GM21381 (cell line): Measurements from ENCODE around the gene LRFN4.
A peak's percentile ranks its signal among the peaks of the same experiment; 100 is the strongest.

ENCODE experiments used
- ATAC-seq: cut with Tn5 transposase; IDR thresholded peaks from one replicate; pipeline ENCODE4 v1.9.1; 2021; ENCODE audit warnings: mild to moderate bottlenecking, moderate library complexity; ENCODE audit not compliant: unreplicated experiment

The LRFN4 gene

DNA sequence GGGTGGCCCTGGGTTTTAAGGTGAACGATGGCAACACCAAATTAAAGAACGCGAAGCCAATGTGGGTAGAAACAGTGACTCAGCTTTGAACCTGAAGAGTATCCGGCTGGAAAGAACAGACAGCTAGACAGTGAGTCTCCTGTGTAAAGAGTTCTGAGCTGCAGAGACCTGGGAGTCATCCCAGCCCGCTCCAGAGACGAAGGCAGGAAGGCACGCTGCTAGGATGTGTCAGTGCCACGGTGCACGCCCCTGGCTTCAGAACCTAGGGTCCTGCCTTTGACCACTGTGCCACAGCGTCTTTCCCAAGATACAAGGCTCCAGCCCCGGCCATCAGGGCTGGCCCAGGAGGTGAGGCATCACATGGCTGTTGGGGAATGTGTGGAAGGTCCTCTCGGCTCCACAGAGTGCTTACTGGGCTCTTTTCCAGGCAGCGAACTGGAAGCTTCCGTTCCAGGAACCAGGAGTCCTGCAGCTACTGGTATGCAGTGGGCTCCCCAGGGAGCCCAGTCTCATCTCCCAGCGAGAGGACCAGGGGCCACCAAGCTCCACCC is 29.9 kb downstream of the LRFN4 start:
- no peak for ATAC-seq

DNA sequence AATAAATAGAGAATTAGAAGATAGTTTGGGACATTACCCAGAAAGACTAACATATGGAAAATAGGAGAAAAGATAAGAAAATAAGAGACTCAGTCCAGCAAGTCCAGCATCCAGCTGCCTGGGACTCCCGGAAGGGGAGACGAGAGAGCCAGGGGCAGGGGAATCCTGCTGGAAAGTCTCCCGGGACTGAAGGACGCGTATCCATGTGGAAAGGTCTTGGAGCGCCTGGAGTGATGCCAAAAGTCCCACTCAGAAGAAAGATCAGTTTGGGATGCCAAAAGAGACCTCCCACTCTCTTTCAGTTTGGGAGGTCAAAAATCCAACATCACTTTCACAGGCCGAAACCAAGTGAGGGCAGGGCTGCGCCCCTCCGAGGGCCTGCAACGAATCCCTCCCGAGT is 30.7 kb downstream of the LRFN4 start:
- no peak for ATAC-seq

- no peak for ATAC-seq
Measured at GRCh38 chr11:66888282-66888681, 31.4 kb downstream of the LRFN4 start.

DNA sequence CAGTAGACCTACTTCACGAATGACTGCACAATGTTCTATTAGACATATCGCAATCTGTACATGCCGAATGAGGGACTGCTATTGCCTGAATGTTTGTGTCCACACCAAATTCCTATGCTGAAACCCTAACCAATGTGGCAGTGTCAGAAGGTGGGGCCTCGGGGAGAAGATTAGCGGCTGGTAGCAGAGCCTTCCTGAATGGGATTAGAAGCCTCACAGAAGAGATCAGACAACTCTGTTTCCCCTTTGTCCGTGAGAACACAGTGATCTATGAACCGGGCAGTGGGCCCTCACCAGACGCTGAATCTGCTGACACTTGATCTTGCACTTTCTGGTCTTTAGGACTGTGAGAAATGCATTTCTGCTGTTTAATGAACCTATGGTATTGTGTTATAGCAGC is 33.1 kb downstream of the LRFN4 start:
- no peak for ATAC-seq

GRCh38 chr11:66891851-66892660 is 35.2 kb downstream of the LRFN4 start:
- peak; percentile 91 for ATAC-seq

- no peak for ATAC-seq
Measured at GRCh38 chr11:66892911-66893310, 36.0 kb downstream of the LRFN4 start.

GRCh38 chr11:66894141-66894540 is 37.3 kb downstream of the LRFN4 start:
- no peak for ATAC-seq

DNA sequence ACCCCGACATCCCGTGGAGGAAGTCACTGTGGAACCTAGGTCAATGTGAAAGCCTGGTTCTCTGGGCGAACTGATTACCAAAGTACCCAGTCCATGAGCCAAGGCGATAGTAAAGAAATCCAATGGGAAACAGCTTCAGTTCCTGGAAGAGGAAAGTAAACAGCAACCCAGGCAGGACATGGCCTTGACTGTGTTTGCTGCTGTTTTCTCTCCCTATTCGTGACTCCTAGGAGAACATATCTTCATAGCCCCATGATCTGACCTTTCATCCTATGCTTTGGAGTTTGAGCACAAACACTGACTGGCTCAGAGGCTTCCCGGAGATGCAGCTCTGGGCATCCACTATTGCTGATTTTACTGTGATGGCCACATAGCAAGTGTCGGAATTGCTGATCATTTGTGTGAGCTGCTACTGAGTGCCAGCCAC is 45.1 kb downstream of the LRFN4 start:
- ATAC-seq: no peak

DNA sequence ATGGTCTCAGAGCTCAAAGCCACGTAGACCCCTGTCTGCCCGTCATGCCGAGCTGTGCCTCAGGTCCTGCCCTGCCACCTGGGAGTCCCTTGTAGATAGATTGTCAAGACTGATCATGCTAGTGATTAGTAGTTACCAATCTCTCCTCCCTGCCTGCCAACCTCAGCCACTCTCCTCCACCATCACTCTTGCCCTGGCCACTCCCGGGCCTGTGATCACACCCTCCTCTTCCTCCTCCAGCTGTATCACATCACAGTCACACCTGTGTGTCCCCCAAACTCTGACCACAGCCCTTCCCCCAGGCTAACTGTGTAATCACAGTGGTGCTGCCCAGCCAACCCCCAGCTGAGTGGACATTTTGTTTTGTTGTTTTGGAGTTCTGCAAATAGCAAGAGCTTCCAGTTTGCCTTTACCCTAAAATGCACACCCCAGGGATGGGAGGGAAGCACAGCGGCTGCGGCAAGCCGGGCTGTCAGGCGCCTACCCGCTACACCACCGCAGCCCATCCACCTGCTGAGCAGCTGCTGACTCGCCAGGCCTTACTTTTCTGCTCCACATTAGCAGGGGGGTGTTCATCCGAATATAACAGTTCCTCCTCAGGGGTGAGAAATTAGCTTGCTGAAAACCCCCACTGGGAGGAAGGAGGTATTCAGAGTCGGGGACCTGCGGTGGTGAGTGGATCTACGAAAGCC is 45.8 kb downstream of the LRFN4 start:
- ATAC-seq: no peak

DNA sequence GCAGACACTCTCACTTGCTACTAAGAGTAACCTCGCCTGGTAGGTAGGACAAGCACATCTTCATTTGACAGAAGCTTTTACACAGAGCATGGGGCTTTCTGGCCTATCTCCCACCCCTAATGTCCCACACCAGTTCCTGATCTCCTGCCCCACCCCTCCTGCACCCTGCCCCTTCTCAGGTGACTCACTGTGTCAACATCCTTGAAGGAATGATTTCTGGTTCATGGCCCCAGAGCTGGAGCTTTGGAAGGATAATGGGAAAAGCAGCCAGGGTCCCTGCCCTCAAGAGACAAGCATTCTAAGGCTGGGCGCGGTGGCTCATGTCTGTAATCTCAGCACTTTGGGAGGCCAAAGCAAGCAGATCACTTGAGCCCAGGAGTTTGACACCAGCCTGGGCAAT is 47.2 kb downstream of the LRFN4 start:
- ATAC-seq: no peak

GRCh38 chr11:66904561-66904960 is 47.7 kb downstream of the LRFN4 start:
- ATAC-seq: no peak

- ATAC-seq: no peak
Measured at GRCh38 chr11:66904981-66905521, 48.2 kb downstream of the LRFN4 start.

DNA sequence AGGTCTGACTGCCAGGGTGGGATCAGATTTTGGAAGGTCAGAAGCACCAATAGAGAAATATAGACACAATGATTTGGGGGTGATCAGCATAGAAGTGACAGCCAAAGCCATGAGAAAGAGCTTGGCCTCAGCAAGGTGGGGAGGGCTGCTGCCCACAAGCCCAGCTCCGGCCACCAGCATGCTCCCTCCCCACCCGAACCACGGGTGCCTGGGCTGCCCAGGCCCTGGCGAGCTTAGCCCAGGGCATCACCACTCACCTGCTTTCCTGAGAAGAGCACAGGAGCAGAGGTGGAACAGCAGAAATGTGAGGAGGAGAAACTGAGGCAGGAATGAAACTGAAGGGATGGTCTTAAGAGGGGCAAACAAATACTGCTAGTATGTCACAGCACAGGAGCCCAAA is 48.8 kb downstream of the LRFN4 start:
- no peak for ATAC-seq

DNA sequence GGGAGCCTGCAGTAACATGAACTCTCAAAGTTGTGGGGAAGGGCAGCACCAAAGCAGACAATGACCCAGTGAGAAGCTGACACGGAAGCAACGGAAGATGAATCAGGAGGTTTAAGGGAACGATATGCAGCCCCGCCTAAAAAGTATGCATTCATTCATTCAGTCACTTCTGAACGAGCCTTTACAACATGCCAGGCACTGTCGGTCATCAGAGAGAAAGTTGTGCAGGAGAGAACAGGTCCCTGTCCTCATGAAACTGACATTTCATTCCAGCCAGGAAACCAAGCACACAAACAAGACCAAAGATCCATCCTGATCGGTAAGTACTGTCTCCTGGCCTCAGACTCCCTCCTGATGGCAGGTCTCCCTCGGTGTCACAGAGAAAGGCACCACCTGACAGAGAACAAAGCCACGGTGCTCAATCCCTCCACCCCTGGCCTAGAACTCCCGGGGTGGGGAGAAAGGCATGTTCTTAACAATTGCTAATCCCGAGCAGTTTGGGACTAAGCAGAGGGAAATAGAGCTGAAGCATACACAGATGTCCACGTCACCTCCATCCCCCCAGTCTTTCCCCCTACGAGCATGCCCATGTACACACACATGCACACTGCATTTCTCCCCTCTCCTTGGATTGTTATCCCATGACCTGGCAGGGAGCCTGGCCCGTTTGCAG is 49.3 kb downstream of the LRFN4 start:
- ATAC-seq: no peak

DNA sequence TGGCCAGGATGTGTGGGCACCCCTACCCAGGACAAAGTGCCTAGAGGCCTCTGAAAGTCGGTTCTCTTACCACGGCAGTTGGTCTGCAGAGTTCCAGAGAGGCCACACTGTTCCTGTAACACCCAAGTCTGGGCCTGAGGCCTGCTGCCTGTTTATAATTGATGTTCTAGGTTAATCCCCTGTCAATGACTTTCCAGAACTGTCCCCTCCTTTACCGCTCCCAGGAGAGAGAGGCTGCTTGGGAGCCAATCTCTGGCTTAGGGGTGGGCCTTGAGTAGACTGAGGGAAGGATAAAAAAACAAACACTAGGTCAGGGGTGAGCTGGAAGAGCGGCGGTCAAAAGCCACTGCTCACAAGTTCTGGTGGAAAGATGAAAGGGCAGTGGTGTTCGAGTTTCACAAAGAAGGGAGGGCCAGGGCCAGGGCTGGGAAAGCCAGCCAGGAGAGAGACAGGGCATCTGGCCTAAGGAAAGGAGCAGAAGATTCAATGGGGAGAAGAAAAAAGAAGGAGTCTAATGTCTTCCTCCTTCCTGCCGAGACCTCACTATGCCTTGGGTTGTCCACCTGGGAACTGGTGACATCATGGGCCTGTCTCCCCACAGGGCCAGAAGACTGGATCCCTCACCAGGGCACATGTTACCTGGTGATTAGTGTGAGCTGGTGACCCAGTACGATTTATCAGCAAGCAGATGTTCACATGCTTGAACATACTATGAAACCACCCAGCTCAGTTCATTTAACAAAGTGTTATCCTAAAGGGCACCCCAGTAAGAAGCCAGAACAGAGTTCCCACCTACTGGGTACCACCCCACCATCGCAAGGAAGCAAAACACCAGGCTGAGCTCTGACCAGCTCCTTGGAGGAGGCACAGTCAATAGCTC is 51.1 kb downstream of the LRFN4 start:
- no peak for ATAC-seq

DNA sequence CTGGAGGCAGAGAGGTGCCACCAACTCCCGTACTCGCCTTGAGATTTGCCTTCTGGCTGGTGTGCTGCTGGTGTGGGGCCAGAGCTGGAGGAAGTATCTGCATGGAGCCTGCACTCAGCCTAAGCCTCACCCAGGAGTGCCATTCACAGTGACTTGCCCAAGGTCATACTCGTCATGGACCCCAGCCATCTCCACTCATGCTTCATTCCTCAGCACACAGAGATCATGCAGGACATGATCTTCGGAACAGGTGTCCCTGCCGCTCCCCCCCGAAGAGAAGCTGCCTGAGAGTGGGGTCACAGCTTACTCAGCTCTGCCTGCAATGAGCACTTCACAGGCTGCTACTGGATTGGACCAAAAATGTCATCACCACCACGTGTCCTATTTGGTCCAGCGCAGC is 52.3 kb downstream of the LRFN4 start:
- ATAC-seq: no peak

DNA sequence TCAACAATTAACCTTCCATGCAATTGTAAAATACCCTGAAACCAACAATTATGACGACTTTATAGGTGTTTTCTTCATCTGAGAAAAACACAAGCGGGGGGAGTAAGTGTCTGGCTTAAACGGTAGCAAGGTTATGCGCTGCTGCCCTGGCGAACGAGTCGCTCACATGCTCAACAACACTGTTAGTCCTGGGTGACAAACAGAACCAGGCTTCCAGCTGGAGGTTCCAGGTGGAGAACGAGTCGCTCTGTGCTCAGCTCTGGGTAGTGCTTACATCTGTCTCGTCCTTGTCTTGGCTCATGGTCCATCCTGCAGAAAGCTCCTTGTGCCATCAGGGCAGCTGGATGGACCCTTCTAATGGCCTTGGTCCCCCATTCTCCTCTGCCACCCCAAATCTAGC is 53.2 kb downstream of the LRFN4 start:
- no peak for ATAC-seq
